GM20000 (cell line): ENCODE measurements around the gene SCGB1A1.

Experiments
- DNase-seq: peaks from one replicate; pipeline ENCODE4 v3.0.0; 2012; ENCODE audit warnings: low spot score
- TF ChIP-seq, protein P1 (sequence below): IDR thresholded peaks from 2 replicates; pipeline ENCODE4 v1.5.1; 2012; ENCODE audit warnings: mild to moderate bottlenecking, control low read depth; ENCODE audit errors: extremely low read depth, missing control alignments

Gene SCGB1A1

DNA sequence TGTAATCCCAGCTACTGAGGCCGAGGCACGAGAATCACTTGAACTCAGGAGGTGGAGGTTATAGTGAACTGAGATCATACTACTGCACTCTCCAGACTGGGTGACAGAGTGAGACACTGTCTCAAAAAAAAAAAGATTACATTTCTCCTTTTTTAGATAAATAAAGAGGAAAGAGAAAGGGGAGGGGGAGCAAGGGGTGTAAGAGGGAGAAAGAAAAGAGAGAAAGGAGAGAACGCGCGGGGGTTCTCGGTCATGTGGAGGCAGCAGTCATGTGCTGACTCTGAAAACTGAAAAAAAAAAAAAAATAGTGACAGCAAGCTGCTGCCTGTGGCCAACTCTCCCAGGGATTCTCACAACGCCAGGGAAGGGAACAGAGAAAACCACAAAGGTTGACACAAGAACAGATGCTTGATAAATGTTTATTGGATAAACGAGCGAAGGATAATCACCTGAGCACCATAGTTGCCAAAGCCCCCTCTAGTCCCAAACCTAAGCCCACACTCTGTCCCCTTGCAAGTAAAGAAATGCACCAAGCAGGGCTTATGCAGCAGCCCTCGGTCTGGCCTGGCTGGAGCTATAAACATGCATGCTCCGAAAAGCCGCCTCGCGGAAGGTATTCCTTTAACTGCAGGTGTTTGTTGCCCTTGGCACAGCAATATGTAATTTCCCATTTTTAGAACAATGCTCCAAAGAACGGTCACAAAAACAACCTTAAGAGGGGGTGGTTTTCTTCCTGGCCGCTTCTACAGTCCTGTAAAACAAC lies 14.5 kb downstream of the SCGB1A1 start:
- DNase-seq, result no peak
- TF ChIP-seq, protein P1, sequence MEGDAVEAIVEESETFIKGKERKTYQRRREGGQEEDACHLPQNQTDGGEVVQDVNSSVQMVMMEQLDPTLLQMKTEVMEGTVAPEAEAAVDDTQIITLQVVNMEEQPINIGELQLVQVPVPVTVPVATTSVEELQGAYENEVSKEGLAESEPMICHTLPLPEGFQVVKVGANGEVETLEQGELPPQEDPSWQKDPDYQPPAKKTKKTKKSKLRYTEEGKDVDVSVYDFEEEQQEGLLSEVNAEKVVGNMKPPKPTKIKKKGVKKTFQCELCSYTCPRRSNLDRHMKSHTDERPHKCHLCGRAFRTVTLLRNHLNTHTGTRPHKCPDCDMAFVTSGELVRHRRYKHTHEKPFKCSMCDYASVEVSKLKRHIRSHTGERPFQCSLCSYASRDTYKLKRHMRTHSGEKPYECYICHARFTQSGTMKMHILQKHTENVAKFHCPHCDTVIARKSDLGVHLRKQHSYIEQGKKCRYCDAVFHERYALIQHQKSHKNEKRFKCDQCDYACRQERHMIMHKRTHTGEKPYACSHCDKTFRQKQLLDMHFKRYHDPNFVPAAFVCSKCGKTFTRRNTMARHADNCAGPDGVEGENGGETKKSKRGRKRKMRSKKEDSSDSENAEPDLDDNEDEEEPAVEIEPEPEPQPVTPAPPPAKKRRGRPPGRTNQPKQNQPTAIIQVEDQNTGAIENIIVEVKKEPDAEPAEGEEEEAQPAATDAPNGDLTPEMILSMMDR, result no peak

DNA sequence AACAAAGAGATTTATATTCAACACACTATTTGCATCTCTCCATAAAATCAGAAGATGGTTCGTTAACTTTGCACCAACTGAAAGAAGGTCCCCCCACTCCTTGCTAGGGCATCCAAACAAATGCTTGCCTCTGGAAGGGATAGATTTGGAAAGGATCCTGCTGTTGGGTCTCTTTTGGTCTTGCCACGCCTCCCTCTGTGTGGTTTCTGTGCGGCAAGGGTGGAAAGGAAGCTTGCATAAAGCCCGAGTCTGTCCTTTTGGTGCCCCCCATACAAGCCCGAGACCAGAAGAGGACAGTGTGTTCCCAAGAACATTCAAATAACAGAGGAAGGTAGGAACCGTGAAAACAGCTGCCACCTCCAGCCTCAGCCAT lies 15.1 kb downstream of the SCGB1A1 start:
- TF ChIP-seq, protein P1, result no peak
- no peak for DNase-seq

DNA sequence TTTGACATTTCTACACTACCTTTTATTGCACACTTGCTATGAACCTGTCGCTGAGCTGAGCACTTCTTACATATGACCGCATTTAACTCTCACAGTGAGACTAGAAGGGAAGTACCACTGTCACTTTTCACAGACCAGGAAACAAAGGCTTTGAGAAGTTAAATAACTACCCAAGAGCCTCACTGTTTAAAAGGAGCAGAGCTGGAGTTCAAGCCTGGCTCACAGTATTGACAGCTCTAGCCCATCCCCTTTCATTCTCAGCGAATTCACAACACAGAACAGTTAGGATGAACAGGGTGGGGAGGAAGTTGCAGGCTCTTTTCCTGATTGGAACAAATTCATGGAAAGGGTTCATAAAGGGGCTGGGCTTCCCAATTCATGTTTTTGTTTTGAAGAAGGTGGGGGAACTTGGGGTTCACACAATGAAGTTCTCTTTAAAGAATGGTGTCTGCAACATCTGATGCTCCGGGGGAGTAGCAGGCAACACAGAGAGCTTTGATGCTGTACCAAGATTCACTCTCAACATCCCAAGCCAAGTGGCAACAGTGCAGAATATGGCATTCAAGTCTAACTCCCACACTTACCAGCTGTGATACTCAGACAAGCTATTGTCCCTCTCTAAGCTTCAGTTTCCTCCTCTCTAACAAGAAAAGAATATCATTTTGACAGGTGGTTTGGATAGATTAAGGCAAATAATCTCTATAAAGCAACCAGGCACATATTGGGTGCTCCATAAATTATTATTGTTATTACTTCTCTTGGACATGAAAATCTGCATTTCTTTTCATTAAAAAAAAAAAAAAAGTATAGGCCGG lies 17.2 kb downstream of the SCGB1A1 start:
- TF ChIP-seq, protein P1, result no peak
- no peak for DNase-seq

DNA sequence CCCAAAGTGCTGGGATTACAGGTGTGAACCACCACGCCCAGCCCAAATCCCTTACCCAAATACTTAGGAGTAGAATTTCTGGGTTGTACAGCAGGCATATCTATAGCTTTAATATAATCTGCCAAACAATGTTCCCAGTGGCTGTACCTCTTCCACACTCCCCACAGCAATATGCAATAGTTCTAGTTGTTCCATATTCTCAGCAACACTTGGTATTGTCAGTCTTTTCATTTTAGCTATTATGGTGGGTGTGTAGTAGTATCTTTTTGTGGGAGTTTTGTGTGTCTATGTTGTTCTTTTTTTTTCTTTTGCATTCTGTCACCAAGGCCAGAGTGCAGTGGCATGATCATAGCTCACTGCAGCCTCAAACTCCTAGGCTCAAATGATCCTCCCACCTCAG lies 18.8 kb downstream of the SCGB1A1 start:
- no peak for DNase-seq
- TF ChIP-seq, protein P1, result no peak

DNA sequence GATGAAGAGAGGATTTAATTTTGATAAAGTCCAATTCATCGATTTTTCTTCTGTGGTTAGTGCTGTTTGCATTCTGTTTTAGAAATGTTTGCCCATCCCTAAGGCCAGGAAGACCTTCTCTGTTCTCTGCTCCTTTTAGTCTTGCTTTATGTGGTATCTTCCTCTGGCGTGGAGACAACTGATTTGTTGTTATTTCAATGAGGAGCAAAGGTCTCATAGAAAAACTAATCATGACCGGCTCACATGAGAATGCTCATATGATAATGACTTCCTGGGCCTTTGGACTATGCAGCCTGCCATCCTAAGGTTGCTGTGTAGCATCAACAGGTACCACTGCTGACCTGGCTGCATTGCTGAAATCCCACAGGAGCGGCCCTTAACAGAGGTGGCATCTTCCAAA lies 19.8 kb downstream of the SCGB1A1 start:
- DNase-seq, result no peak
- TF ChIP-seq, protein P1, result no peak

DNA sequence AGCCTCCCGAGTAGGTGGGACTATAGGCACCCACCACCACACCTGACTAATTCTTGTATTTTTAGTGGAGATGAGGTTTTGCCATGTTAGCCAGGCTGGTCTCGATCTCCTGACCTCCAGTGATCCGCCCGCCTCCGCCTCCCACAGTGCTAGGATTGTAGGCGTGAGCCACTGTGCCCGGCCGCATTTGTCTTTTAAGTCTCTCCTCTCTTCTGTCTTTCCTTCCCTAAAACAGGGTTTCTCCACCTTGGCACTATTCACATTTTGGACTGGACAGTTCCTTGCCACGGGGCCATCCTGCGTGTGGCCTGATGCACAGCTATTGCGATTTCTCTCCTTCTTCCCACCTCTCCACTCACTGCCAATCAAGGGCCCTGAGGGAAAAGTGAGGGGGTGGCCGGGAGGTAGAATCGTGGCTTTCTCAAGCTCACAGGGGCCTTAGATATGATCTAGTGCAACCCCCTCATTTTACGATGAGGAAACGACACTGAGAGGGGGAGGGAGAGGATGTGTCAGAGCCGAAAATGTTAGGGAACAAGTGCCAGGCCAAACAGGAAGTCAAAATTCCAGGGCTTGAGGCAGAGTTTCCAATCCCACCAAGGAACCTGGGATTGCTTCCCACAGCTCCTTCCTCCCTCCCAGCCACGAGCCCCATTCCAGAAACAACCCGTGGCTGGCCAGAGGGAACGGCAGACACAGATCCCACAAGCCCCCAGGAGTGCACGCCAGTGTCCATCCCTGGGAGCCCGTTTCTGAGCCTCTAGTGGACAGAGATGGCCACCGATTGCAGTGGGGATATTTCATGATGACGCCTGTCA lies 21.2 kb downstream of the SCGB1A1 start:
- TF ChIP-seq, protein P1, result no peak
- DNase-seq, result no peak
